SK-N-SH (cell line): ENCODE measurements around the gene SLCO2B1.

Source experiments
- MAX ChIP-seq: IDR thresholded peaks from 2 replicates; pipeline ENCODE4 v1.4.0; 2012; ENCODE audit warnings: low read depth
- POLR2AphosphoS5 ChIP-seq: IDR thresholded peaks from 2 replicates; pipeline ENCODE4 v1.6.1; 2012; ENCODE audit warnings: low read depth, low read length
- TEAD4 ChIP-seq: IDR thresholded peaks from 2 replicates; pipeline ENCODE4 v1.4.0; 2012; ENCODE audit warnings: mild to moderate bottlenecking, borderline replicate concordance; ENCODE audit not compliant: insufficient read depth
- USF2 ChIP-seq: fragments of 150-350 bp; IDR thresholded peaks from 2 replicates; pipeline ENCODE4 v1.6.1; 2017; ENCODE audit warnings: antibody characterized with exemption, low read length, low read depth, borderline replicate concordance
- TF ChIP-seq, protein P1 (sequence below): fragments of 200-600 bp; sonication (generic); IDR thresholded peaks from 2 replicates; pipeline ENCODE4 v1.6.1; 2017; ENCODE audit warnings: antibody characterized with exemption, mild to moderate bottlenecking, moderate library complexity
- TF ChIP-seq, protein P2 (sequence below): IDR thresholded peaks from 2 replicates; pipeline ENCODE4 v1.6.1; 2012; ENCODE audit warnings: mild to moderate bottlenecking, low read depth, low read length, moderate library complexity
- TF ChIP-seq, protein P3 (sequence below): fragments of 150-350 bp; IDR thresholded peaks from 2 replicates; pipeline ENCODE4 v1.6.1; 2016; ENCODE audit warnings: mild to moderate bottlenecking, low read depth, low read length

DNA sequence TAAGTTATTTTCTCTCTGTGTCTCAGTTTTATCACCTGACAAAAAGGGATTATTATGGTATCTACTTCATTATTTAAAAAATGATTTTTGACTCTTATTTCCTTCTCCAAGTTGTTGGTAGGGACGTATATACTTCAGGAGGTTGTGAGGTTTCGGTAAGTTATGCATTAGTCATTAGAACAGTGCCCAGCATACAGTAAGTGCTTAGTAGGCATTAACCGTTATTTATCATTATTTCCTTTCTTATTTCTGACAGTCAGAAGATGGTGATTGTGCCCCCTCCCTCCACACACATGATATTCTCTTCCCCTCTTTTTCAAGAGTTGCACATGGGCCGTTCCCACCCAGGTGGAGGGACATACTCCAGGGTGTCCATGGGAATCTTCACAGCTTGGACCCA is 36.1 kb downstream of the SLCO2B1 start:
- TF ChIP-seq, protein P1, sequence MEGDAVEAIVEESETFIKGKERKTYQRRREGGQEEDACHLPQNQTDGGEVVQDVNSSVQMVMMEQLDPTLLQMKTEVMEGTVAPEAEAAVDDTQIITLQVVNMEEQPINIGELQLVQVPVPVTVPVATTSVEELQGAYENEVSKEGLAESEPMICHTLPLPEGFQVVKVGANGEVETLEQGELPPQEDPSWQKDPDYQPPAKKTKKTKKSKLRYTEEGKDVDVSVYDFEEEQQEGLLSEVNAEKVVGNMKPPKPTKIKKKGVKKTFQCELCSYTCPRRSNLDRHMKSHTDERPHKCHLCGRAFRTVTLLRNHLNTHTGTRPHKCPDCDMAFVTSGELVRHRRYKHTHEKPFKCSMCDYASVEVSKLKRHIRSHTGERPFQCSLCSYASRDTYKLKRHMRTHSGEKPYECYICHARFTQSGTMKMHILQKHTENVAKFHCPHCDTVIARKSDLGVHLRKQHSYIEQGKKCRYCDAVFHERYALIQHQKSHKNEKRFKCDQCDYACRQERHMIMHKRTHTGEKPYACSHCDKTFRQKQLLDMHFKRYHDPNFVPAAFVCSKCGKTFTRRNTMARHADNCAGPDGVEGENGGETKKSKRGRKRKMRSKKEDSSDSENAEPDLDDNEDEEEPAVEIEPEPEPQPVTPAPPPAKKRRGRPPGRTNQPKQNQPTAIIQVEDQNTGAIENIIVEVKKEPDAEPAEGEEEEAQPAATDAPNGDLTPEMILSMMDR, result no peak
- TF ChIP-seq, protein P2, sequence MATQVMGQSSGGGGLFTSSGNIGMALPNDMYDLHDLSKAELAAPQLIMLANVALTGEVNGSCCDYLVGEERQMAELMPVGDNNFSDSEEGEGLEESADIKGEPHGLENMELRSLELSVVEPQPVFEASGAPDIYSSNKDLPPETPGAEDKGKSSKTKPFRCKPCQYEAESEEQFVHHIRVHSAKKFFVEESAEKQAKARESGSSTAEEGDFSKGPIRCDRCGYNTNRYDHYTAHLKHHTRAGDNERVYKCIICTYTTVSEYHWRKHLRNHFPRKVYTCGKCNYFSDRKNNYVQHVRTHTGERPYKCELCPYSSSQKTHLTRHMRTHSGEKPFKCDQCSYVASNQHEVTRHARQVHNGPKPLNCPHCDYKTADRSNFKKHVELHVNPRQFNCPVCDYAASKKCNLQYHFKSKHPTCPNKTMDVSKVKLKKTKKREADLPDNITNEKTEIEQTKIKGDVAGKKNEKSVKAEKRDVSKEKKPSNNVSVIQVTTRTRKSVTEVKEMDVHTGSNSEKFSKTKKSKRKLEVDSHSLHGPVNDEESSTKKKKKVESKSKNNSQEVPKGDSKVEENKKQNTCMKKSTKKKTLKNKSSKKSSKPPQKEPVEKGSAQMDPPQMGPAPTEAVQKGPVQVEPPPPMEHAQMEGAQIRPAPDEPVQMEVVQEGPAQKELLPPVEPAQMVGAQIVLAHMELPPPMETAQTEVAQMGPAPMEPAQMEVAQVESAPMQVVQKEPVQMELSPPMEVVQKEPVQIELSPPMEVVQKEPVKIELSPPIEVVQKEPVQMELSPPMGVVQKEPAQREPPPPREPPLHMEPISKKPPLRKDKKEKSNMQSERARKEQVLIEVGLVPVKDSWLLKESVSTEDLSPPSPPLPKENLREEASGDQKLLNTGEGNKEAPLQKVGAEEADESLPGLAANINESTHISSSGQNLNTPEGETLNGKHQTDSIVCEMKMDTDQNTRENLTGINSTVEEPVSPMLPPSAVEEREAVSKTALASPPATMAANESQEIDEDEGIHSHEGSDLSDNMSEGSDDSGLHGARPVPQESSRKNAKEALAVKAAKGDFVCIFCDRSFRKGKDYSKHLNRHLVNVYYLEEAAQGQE, result no peak
- TF ChIP-seq USF2 (no peak), MAX (no peak), TEAD4 (no peak), POLR2AphosphoS5 (no peak)
- TF ChIP-seq, protein P3, sequence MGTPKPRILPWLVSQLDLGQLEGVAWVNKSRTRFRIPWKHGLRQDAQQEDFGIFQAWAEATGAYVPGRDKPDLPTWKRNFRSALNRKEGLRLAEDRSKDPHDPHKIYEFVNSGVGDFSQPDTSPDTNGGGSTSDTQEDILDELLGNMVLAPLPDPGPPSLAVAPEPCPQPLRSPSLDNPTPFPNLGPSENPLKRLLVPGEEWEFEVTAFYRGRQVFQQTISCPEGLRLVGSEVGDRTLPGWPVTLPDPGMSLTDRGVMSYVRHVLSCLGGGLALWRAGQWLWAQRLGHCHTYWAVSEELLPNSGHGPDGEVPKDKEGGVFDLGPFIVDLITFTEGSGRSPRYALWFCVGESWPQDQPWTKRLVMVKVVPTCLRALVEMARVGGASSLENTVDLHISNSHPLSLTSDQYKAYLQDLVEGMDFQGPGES, result no peak
